NCI-H2196 treated with DMSO at 0.1 percent for 48 hours (cell line): ENCODE data around the gene FOXJ3.
A peak's percentile ranks its signal among the peaks of the same experiment; 100 is the strongest.

Experiments used
- DNase-seq: peaks from one replicate; lab custom pipeline; 2025; ENCODE audit not compliant: unreplicated experiment; lab: John Stamatoyannopoulos, UW

Gene FOXJ3

DNA sequence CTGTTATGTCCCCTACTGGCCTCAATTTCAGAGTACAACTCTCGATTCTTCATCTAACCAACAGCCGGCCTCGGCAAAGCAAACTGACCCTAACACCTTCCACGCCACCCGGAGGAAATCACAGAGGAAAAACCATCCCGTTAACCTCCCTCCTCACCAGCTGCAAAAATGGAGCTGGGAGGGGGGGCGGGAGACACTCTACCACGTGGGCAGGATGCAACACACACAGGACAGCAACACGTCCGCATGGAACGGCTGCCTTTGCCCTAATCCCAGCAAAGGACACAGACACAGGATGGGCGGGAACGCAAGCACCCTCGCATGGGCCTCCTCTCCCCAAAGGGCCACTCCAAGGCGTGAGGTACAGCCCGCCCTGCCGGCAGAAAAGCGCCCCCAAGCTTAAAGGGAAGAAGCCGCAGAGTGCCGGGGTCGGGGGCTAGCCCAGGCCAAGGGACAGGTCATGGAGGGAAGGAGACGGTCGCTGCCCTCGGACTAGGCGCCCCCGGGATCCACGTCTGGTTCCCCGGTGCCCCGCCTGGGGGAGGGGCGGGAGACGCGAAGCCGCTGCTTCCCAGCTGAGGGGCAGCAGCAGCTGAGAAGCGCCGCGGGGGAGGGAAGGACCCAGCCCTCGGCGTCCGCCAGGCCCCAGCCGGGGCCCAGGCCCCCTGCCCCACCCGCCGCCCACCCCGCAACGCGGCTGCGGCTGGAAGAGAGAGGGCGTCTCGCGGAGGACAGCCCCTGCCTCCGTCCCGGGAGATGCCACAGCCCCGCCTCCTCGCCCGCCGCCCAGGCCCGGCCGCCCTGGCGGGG lies 590 bp downstream of the FOXJ3 start:
- DNase-seq, result peak; percentile 20

DNA sequence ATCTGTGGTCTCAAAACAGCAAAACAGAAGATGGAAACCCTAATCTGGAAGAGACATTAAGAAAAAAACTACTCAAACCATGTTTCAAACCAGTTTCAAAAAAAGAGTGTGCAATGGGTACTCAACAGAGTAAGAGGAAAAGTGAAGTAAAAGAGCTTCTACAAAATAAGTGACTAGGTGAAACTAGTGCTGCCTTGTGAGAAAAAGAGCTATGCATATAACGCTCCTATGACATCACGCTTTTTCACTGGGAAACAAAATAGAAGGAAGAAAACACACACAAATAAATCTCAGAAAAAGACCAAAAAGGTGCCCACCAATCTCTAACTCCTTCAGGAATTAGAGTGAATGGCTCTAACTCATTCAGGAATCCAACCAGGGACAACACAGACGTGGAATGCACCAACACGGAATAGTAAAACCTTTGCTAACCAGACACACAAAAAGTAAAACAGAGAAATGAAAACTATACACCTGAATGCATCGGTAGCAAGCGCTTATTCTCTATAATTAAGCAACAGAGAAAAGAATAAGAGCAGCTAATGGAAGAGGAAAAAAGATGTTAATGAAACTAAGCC lies 1.3 kb downstream of the FOXJ3 start:
- no peak for DNase-seq

DNA sequence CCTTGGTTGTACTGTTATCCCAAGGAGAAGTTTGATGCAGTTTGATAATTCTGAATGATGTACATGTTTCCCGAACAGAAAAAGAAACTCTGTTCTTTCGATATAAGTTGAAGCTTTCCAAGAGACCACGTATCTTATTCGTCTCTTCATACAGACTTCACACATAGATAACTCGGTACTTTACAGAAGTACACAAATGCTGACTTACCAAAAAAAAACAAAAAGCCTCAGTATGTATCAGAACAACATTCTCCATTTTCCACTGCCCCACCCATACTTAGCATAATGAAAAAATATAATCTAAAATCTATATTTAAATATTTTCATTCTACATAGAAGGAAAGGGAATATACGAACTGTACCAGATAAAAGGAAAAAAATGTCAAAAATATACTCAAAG lies 2.2 kb downstream of the FOXJ3 start:
- DNase-seq, result no peak

DNA sequence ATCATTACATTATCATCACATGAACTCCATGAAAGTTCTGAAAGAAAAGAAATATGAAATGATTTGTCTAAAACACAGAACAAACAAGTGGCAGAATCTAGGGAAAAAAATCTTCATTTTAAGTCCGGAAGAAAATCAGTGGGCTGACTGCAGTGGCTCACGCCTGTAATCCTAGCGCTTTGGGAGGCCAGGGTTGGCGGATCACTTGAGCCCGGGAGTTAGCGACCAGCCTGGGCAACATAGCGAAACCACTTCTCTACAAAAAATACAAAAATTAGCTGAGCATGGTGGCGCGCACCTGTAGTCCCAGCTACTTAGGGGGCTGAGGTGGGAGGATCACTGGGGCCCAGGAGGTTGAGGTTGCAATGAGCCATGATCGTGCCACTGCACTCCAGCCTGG lies 4.8 kb downstream of the FOXJ3 start:
- no peak for DNase-seq

DNA sequence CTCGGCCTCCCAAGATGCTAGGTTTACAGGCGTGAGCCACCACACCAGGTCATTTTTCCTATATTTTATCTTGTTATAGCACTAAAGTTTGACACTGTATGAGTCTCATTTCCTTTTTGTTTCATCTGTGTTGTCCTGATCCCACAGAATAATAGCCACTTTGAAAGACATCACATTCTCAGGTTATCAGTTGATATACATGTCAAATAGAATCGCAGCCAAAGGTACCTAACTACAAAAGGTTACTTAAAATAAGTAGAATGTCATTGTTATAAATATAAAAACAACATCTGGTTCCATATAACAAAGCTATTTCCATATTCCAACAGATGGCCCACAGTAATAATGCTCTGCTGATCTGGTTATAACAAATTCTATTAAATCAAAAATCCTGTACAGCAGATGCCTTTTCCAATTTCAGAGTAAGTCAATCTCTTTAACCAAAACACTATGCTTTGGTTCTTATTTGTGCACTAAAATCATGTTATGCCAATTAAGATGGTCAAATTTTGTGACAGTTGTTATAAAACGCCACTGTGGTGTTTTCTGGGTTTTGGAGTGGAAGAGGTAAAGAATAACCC lies 6.0 kb downstream of the FOXJ3 start:
- no peak for DNase-seq

DNA sequence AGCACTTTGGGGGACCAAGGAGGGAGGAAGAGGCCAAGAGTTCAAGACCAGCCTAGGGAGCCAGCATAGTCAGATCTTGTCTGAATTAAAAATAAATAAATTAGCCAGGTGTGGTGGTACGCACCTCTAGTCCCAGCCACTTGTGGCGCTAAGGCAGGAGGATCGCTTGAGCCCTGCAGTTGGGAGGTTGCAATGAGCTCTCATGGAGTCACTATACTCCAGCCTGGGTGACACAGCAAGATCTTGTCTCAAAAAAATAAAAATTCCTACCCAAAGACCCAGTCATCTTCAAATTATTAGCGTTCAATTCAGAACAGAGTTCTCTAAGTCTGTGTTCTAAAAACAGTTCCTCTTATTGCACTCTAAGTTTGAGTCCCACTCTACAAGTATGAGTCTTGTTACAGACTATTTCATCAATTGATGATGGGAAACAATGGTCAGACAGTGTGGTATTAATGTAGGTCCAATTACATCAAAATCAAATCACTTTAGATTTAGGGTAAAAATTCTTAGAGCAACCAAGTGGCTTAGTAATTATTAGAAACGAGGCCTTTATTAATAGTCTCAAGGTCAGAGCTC lies 6.9 kb downstream of the FOXJ3 start:
- DNase-seq, result no peak

DNA sequence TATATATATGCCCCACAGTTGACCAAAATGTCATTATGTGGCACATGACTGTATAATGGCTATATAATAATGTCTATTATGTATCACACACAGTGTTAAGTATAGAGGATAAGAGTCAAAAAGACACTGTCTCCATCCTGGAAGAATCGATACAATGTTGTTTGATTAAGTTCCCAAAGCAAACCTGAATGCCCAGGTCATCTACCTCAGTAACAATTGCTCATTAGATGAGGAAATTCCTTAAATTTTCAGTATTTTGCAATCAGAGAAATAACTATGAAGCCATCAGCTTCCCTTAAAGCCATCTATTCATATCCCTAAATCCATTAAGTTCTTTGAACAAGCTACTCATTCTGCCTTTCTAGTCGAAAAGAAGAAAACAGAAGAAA lies 10.0 kb downstream of the FOXJ3 start:
- DNase-seq, result no peak

DNA sequence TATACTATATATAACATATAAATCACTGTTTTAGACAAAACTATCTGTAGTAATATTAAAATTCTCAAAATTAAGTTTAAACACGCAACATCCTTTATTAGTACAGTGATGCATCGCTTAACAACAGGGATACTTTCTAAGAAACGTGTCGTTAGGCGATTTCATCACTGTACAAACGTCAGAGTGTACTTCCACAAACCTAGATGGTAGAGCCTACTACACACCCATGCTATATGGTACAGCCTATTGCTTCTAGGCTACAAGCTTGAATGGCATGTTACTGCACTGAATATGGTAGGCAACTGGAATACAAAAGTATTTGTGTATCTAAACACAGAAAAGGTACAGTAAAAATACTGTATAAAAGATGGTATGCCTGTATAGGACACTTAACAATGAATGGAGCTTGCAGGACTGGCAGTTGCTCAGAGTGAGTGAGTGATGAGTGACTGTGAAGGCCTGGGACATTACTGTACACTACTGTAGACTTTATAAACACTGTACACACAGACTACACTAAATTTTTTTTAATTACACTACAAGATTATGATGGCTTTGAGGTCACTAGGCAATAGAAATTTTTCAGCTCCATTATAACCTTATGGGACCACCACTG lies 10.5 kb downstream of the FOXJ3 start:
- no peak for DNase-seq

DNA sequence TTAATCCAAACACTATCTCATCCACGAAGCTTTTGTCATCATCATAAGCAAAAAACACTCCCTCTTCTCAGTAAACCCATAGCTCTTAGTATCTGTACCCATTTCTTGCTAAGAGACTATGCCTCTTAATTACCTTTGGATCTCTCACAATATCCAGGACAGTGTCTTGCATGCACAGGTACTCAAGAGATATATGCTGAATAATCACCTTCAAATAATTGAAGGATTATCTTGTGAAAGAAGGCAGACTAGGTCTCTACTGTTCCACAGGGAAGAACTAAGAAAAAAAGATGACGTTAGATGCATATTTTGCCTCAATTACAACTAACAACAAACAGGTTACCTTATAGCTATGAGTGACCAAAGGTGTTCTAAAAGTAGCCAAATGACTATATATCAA lies 11.5 kb downstream of the FOXJ3 start:
- DNase-seq, result no peak

DNA sequence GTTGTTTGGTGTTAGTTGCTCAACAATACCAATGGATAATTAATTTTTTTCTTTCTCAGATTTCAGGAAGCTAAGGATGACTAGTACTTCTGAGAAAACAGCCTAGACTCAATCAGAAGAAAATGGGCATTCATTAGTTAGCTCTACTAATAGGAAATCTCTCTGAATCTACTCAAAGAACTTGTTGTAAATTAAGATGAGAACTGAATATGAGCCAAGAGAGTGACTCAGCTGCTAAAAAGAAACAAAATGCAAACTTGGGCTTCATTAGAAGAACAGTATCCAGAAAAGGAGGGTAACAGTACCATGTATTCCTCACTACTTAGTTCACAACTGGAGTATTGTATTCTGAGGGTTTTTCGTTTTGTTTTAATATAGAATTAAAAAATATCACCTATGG lies 12.5 kb downstream of the FOXJ3 start:
- no peak for DNase-seq

DNA sequence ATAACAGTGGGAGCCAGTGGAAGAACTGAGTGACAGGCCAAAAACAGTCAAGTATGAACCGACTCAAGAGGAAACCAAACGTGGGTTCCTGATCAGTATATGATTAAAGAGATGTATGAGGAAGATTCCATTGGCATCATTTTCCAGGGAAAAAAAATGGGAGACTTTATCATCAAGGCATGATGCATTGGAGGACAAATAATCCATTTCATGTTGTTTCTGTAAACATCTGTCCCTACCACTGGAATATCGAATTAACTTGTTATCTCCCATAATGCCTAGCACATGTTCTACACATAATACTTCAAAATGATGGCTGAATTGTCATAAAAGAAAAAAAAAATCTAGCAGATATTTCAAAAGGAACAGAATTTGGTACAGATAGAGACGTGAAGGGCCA lies 13.3 kb downstream of the FOXJ3 start:
- no peak for DNase-seq

DNA sequence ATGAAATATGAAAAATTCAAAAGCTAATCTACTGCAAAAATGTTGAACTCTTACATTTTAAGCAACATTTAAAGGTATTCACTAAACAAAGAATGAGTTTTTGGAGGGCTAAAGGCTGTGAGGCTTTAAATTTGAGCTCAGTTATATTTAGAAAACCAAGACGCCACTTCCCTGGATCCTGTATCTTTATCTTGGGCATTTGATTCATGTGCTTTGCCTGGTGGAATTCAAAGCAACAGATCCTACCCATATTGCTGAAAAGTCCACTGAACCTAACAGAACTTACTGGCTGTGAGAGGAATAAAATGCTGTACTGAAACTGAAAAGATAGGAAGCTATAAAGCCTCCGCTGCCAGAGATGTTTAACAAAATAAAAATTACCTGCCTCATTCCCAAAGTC lies 14.3 kb downstream of the FOXJ3 start:
- no peak for DNase-seq

DNA sequence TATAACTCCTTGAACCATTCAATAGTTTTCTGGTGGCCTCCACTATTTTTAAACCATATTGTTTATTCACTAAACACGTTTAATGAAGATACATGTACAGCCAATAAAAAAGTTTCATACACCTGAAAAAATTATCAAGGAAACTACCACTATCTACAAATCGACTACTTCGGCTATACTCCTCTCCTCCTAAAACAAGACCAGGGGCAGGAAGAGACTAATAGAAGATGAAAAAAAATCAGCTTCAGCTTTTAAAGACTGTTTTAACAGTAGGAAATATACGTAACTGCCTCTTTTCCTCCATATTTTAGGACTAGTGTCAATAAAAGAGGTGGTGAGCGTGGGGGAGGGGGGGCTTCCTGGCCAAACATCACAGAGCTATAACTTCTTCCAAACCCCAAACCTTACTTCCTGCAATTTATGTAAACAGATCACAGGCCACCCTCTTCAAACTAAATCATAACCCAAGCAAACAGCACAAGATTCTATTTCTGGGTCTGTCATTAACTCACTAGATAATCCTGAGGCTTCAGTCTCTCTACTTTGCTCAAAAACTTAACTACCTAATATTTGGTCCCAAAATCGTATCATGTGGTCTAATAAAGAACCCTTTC lies 15.1 kb downstream of the FOXJ3 start:
- no peak for DNase-seq

DNA sequence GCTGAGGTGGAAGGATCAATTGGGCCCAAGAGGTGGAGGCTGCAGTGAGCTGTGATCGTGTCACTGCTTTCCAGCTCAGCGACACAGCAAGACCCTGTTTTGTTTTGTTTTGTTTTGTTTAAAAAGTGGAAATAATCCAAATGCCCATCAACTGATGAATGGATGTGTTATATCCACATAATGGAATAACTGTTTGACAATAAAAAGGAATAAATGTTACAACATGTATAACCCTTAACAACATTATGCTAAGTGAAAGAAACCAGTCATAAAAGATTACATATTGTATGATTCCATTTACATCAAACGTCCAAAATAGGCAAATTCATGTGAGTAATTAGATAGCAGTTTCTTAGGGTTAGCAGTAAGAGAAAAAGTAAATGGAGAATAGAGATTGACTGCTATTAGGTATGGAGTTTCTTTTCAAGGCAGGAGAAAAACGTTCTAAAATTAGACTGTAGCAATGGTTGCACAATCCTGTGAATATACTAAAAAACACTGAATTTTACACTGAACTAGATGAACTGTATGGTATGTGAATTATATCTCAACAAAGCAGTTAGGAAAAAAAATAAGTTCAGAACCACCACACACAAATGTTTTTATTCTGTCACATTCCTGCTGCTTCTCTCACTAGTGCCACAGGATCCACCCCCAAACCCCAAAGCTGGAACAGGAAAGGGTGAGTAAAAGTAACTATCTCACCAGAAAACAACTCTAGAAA lies 15.7 kb downstream of the FOXJ3 start:
- DNase-seq, result no peak

DNA sequence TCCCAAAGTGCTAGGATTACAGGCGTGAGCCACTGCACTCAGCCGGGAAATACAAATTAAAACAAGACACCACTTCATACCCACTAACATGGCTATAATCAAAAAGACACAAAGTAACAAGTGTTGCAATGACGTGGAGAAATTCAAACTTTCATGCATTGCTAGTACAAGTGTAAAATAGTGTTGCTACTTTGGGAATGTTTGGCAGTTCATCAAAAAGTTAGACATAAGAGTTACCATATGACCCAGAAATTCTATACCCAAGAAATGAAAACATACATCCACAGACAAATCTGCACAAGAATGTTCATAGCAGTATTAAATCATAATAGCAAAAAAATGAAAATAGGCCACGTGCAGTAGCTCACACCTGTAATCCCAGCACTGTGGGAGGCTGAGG lies 16.4 kb downstream of the FOXJ3 start:
- DNase-seq, result no peak

DNA sequence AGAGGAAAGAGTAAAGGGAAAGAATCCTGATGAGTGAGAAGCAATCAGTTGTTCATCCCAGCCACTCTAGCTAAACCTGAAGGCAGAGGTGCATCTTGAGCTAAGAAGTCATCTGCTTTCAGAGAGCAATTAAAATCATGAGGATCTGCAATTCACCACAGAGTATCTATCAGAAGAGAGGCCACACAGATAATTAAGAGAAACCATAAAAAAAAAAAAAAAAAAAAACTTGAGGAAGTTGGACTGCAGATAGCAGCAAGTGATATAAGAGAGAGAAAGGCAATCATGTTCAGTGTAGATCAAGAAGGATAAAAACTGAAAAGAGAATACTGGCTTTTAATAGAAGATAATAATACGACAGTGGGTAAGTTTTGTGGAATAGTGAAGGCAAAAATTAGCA lies 17.7 kb downstream of the FOXJ3 start:
- DNase-seq, result no peak

DNA sequence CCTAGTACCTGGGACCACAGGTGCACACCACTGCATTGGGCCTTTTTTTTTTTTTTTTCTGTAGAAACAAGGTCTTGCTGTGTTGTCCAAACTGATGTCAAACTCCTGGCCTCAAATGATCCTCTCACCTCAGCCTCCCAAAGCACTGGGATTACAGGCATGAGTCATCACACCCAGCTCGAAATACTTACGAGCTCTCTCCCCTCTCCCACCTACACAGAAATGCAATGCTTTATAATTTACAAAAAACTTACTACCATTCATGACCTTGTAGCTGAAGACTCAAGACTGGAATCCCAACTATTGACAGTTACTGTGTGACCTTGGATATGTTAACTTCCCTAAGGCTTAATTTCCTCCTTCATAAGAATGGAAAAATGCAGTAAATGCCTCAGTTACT lies 18.7 kb downstream of the FOXJ3 start:
- DNase-seq, result no peak

DNA sequence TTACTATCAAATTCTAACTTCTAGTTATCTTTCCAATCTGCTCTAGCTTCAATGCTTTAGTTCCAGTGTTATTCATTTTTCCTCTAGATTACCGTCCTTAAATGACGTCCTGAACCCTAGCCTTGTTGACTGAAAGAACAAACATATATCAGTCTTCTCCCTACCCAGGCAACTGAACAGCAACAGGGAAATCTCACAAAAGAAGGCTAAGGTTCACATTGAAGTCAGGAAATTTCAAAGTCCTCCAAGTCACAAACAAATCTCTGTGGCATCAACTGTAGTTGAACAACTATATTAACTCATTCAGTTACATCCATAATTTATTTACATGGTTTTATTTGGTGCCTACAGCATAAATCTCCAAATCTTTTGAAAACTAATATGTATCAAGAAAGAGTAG lies 19.5 kb downstream of the FOXJ3 start:
- no peak for DNase-seq

DNA sequence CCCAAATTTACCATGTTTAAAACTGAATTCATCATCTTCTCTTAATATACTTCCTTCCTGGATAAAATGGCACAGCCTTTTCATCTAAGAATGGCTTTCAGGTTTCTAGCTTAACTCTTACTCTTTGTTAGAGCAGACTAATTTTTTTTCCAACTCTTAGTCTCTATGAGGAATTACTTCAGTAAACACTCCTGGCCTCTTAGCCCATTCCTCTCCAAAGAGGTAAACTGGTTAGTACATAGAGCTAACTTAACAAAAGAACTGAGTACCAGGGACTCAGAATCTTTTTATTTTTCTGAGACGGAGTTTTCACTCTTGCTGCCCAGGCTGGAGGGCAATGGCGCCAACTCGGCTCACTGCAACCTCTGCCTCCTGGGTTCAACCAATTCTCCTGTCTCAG lies 21.1 kb downstream of the FOXJ3 start:
- DNase-seq, result no peak

DNA sequence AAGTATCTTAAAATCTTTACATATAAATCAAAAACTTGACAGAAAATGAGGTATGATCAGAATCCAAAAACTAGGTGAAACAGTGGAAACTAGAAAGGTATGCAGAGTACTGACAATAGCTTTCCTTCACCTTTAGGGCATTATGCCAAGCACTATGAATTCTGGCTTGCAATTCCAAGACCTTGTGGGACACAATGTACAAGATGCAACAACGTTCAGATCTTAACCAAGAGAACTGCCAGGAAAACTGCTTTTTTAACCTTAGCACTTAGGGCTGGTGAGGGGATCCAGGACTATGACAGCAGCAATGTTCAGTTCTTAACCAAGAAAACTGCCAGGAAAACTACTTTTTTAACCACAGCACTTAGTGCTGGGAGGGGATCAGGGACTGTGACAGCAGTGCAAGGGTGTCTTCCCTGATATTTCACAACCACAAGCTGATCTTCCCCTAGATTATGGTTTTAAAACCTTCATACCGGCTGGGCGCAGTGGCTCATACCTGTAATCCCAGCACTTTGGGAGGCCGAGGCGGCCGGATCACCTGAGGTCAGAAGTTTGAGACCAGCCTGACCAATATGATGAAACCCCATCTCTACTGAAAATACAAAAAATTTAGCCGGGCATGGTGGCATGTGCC lies 22.3 kb downstream of the FOXJ3 start:
- DNase-seq, result no peak
